Uterus (tissue), 4 donors: ENCODE data around the gene S100A6. TPM values are rescaled to one million over a fixed set of nuclear protein-coding genes. Genes with fewer than 3 reads are reported as not detected.

Experiments used
- DNase-seq, 2 donors: peaks; one replicate each; pipeline ENCODE4 v3.0.0-alpha.2; 2019 to 2020
- H3K27ac ChIP-seq, 2 donors: fragments of 200-600 bp; sonication (generic); 1 replicate in 1 of 2; 2 replicates in 1 of 2; pipeline ENCODE4 v1.5.1; 2016 to 2018
- H3K27me3 ChIP-seq, 2 donors: fragments of 200-600 bp; sonication (generic); one replicate each; pipeline ENCODE4 v1.5.1; 2018 to 2019; ENCODE audit warnings: control low read depth in 1 of 2
- H3K36me3 ChIP-seq, 2 donors: fragments of 200-600 bp; sonication (generic); one replicate each; pipeline ENCODE4 v1.5.1; 2019; ENCODE audit warnings: control low read depth in 1 of 2
- H3K4me1 ChIP-seq, 2 donors: fragments of 200-600 bp; sonication (generic); one replicate each; pipeline ENCODE4 v1.5.1; 2018 to 2019; ENCODE audit warnings: control low read depth in 1 of 2
- H3K4me3 ChIP-seq, 2 donors: fragments of 200-600 bp; sonication (generic); 1 replicate in 1 of 2; 2 replicates in 1 of 2; pipeline ENCODE4 v1.5.1; 2018 to 2019; ENCODE audit warnings: mild to moderate bottlenecking in 1 of 2
- H3K9me3 ChIP-seq, 2 donors: fragments of 200-600 bp; sonication (generic); one replicate each; pipeline ENCODE4 v1.5.1; 2019; ENCODE audit warnings: control low read depth in 1 of 2
- POLR2A ChIP-seq, 2 donors: fragments of 450-650 bp; IDR thresholded peaks; one replicate each; pipeline ENCODE4 v1.6.1; 2016; ENCODE audit warnings: antibody characterized with exemption in 2 of 2, mild to moderate bottlenecking in 1 of 2, moderate library complexity in 1 of 2
- intact Hi-C: fragments of 100-400 bp; cut with DNase I; formaldehyde crosslinking; loops from one replicate; pipeline ENCODE4 v1.15.1; 2023; ENCODE audit warnings: low total_unique reads
- total RNA-seq, 4 donors: library from RNA; depleted of rRNA in 3 of 4; stranded (reverse); fragments of >200 nt in 3 of 4; gene quantifications; one replicate each; pipeline versions ENCODE4 v1.1.0 to v1.2.4, GENCODE V29; 2014 to 2023
- TF ChIP-seq, protein P1 (sequence below), 4 experiments: fragments of 200-600 bp in 2 of 4; fragments of 450-650 bp in 2 of 4; sonication (generic) in 2 of 4; IDR thresholded peaks; one replicate each; pipeline ENCODE4 v1.5.1; 2016 to 2019; ENCODE audit warnings: antibody characterized with exemption in 4 of 4, mild to moderate bottlenecking in 2 of 4, moderate library complexity in 1 of 4
- donor health status: DM: yes; HTN: yes; CAD: no.

S100A6 gene
- total RNA-seq, 4 donors from 2014 or later, result 55.5 to 729 (median 448) TPM

DNA sequence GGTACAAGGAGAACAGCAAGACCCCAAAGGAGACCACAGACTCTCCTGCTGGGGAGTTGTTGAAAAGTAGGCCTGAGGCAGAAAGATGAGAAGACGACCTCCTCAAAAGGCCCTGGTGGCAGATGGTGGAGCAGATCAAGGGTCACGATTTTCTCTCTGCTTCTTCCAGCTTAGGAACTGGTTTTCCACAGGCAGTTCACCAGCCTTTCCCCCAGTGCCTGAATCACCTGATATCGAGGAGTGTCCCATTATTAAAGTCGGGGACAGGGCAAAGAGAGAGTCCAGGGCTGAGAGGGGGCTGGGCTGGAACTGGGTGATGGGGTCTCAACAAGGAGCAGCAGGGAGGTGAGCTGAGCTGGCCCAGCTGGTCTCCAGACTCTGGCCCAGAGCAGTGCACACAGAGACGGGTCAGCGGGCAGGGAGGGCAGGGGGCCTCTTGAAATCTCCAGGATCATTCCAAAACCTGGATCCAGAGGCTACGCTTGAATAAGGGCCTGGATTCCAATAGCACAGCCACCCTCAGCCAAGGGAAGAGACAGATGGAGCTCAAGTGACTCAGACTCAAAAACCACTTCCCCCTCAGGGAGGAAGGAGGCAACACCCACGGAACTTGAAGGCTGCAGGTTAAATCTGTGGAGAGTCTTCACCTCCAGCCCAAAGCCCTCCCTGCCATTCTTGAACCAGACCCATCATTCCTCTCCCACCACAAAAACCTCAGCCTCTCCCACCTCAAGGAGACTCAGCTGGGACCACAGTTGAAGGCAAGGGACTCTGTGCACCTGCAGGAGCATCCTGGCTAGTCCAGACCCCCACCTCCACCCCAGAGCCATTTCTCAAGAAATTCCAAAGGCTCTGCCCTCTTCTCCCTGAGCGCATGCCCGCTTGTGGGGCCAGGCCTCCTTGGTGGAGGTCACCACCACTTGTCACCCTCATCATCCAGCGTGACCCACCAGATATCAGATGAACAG lies 4.9 kb upstream of the S100A6 start, which contains the start of gene S100A5:
Gene S100A5 (minus strand): TSS at position 541 of the 968 bp plus-strand sequence. CDS start 743 bp downstream, outside the sequence.
- intact Hi-C loops, result no loop called here
- Histone ChIP-seq H3K36me3 (no peaks in the 10 kb centered on the region), H3K9me3 (no peaks in the 10 kb centered on the region), H3K27ac (peak within 1 kb of the TSS in 1 of 2 donors; percentile 27), H3K4me3 (no peak within 1 kb of the TSS), H3K4me1 (peaks cover 5 to 12% of the 10 kb centered on the region in 2 donors), H3K27me3 (no peaks in the 10 kb centered on the region)
- TF ChIP-seq POLR2A (IDR thresholded peaks at IDR 0.05), result no peak
- TF ChIP-seq, protein P1, sequence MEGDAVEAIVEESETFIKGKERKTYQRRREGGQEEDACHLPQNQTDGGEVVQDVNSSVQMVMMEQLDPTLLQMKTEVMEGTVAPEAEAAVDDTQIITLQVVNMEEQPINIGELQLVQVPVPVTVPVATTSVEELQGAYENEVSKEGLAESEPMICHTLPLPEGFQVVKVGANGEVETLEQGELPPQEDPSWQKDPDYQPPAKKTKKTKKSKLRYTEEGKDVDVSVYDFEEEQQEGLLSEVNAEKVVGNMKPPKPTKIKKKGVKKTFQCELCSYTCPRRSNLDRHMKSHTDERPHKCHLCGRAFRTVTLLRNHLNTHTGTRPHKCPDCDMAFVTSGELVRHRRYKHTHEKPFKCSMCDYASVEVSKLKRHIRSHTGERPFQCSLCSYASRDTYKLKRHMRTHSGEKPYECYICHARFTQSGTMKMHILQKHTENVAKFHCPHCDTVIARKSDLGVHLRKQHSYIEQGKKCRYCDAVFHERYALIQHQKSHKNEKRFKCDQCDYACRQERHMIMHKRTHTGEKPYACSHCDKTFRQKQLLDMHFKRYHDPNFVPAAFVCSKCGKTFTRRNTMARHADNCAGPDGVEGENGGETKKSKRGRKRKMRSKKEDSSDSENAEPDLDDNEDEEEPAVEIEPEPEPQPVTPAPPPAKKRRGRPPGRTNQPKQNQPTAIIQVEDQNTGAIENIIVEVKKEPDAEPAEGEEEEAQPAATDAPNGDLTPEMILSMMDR (IDR thresholded peaks at IDR 0.05), result no peak
- DNase-seq, result no peak

DNA sequence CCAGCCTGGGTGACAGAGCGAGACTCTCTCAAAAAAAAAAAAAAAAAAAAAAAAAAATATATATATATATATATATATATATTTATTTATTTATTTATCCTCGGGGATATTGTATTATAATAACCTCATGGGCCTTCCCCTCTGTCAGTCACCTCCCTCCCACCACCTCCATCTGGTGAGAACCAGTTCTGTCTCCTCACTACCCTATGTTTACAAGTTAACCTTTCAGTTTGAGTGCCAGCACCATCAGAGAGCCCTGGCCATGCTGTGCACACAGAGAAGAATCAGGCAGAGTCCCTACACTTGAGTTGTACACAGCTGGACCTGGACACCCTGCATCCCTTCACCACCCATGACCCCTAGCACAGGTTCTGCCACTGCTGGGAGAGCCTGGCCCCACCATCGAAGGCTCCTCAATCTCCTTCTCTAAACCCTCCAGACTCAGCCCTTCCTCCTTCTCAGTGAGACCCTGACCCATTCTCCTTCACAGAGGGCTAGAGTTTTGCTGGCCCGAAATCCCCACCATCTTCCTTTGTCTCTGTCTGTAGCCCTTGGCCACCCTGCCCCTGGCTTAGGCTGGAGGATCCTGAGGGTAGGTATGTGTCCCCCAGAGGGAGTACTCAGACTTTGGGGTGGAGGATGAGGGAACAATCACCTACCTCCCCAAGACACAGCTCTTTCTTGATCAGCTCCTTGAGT lies 3.8 kb upstream of the S100A6 start:
- no peaks in the 10 kb centered on the region for H3K27me3 ChIP-seq
- peaks cover 0 to 9% of the 10 kb centered on the region in 2 donors for H3K4me1 ChIP-seq
- H3K4me3 ChIP-seq, result no peak overlapping the region
- no peaks in the 10 kb centered on the region for H3K9me3 ChIP-seq
- intact Hi-C loops, result no loop called here
- H3K27ac ChIP-seq, result no peak overlapping the region
- DNase-seq, result no peak
- TF ChIP-seq, protein P1 (IDR thresholded peaks at IDR 0.05), result no peak
- no peak for TF ChIP-seq POLR2A (IDR thresholded peaks at IDR 0.05)
- no peaks in the 10 kb centered on the region for H3K36me3 ChIP-seq

DNA sequence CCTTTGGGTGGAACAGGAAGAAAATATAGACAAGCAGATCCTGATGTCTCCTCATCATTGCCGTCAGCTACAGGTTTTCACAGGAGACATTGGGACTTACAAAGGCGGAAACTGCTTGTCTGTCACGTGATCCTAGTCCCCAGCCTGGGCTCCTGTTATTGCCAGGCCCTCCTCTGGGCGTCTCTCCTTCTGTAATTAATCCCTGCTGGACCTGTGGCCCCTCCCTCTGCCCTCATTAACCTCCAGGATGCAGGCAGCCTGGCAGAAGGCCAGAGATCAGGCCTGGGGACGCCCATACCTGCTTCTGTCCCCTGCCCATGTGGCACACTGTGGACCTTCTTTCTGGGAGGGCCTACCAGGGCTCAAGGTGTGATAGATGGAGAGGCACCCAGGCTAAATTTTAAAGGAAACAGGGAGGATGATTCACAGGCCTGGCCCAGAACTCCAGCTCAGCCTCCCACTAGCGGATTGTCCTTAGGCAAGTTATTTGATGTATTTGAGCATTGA lies 2.6 kb upstream of the S100A6 start:
- Histone ChIP-seq H3K4me3 (no peak overlapping the region), H3K4me1 (peaks cover 0 to under 1% of the 10 kb centered on the region in 2 donors), H3K36me3 (no peaks in the 10 kb centered on the region), H3K27me3 (no peaks in the 10 kb centered on the region), H3K27ac (peak overlapping the region; percentile 48 to 54), H3K9me3 (no peaks in the 10 kb centered on the region)
- intact Hi-C loops, result no loop called here
- TF ChIP-seq, protein P1 (IDR thresholded peaks at IDR 0.05), result no peak
- TF ChIP-seq POLR2A (IDR thresholded peaks at IDR 0.05), result no peak
- no peak for DNase-seq

DNA sequence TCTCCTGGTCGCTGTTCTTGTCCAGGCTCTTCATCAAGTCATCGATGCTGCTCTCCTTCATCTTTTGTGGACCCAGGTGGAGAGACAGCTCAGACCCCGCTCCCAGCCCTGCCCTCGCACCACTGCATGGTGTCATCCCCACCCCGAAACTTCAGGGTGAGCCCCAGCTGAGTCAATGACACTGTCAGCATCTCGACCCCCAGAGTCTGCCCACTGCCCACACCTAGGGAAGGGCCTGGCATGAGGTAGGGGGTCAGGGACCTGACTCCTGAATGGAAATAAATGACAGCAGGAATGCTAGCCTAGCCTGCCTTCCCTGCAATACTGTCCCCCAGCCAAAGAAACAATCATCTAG lies 1.6 kb upstream of the S100A6 start:
- no peaks in the 10 kb centered on the region for H3K4me1 ChIP-seq
- no peak for DNase-seq

More for the DNA sequence above, 1.6 kb upstream of the S100A6 start:
- H3K9me3 ChIP-seq, result no peaks in the 10 kb centered on the region
- H3K27me3 ChIP-seq, result no peaks in the 10 kb centered on the region
- no peak for TF ChIP-seq POLR2A (IDR thresholded peaks at IDR 0.05)
- TF ChIP-seq, protein P1 (IDR thresholded peaks at IDR 0.05), result no peak
- H3K27ac ChIP-seq, result peak overlapping the region; percentile 99 to 100
- no peaks in the 10 kb centered on the region for H3K36me3 ChIP-seq
- H3K4me3 ChIP-seq, result no peak overlapping the region
- intact Hi-C loops, result no loop called here
